Effector memory CD4-positive, alpha-beta T cell (primary cell): ENCODE results near the gene COX6A1.

Experiments
- DNase-seq, 3 donors: peaks; one replicate each; pipeline ENCODE4 v3.0.0-alpha.2; 2020
- H3K27ac ChIP-seq: 2 replicates; pipeline ENCODE4 v1.7.0; 2013; ENCODE audit warnings: mild to moderate bottlenecking, low read length, moderate library complexity; ENCODE audit not compliant: insufficient read depth, poor library complexity, severe bottlenecking
- H3K27me3 ChIP-seq: replicated peaks from 2 replicates; pipeline ENCODE4 v1.7.0; 2013; ENCODE audit warnings: mild to moderate bottlenecking, low read length; ENCODE audit not compliant: insufficient read depth, control insufficient read depth, poor library complexity, severe bottlenecking
- H3K36me3 ChIP-seq: 2 replicates; pipeline ENCODE4 v1.7.0; 2013; ENCODE audit warnings: mild to moderate bottlenecking, low read length, moderate library complexity; ENCODE audit not compliant: control insufficient read depth, insufficient read depth
- H3K4me1 ChIP-seq: 2 replicates; pipeline ENCODE4 v1.7.0; 2013; ENCODE audit warnings: low read length, mild to moderate bottlenecking; ENCODE audit not compliant: control insufficient read depth, insufficient read depth, poor library complexity, severe bottlenecking
- H3K4me3 ChIP-seq: 2 replicates; pipeline ENCODE4 v1.7.0; 2013; ENCODE audit warnings: low read length, low read depth, mild to moderate bottlenecking; ENCODE audit not compliant: insufficient read depth, poor library complexity, severe bottlenecking
- H3K9me3 ChIP-seq: 2 replicates; pipeline ENCODE4 v1.7.0; 2013; ENCODE audit warnings: mild to moderate bottlenecking, low read length, moderate library complexity; ENCODE audit not compliant: control insufficient read depth

COX6A1 gene

DNA sequence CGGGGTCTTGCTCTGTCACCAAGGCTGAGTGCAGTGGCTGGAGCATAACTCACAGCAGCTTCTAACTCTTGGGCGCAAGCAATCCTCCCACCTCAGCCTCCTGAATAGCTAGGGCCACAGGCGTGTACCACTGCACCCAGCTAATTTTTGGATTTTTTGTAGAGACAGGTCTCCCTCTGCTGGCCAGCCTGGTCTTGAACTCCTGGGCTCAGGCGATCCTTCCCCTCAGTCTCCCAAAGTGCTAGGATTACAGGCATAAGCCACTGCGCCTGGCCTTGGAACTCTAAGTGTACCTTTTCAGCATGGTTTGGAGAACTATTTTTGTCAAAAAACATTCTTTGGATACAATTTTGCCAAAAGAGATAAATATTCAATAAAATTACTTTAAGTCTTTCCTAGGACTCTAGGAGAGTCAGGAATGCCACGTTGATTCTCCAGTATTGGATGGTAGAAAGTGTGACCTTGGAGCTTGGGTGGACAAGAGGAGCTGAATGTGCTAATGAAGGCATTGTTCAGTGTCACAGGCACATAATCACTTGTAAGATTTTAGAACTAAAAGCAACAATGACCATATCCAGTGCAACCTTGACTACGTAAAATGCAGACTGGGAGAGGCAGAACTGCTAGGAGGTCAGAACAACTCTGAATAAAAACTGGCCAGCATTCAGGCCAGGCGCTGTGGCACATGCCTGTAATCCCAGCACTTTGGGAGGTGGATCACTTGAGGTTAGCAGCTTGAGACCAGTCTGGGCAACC, 28.8 kb downstream of the COX6A1 start:
- no peak overlapping the region for H3K4me3 ChIP-seq
- no peak for DNase-seq
- no peaks in the 10 kb centered on the region for H3K27me3 ChIP-seq
- H3K36me3 ChIP-seq, result peaks cover 38% of the 10 kb centered on the region
- H3K4me1 ChIP-seq, result peaks cover 20% of the 10 kb centered on the region
- H3K27ac ChIP-seq, result peak overlapping the region; percentile 7
- no peaks in the 10 kb centered on the region for H3K9me3 ChIP-seq

DNA sequence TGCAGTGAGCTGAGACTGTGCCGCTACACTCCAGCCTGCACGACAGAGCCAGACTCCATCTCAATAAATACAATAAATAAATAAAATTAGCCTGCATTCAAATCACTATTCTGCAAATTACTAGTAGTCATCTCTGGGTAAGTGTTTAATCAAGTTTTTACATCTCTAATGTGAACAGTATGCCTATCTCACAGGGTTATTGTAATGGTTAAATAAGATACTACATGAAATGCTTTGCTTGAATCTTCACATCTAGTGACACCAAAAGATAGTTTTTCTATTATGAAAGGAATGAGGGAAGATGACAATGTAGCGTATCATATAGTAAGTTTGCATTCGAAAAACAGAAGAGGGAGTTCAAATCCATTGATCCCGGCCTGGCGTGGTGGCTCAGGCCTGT, 29.5 kb downstream of the COX6A1 start:
- no peak overlapping the region for H3K4me3 ChIP-seq
- DNase-seq, result no peak
- no peaks in the 10 kb centered on the region for H3K27me3 ChIP-seq
- H3K36me3 ChIP-seq, result peaks cover 32% of the 10 kb centered on the region
- no peak overlapping the region for H3K27ac ChIP-seq
- no peaks in the 10 kb centered on the region for H3K9me3 ChIP-seq
- peaks cover 20% of the 10 kb centered on the region for H3K4me1 ChIP-seq

DNA sequence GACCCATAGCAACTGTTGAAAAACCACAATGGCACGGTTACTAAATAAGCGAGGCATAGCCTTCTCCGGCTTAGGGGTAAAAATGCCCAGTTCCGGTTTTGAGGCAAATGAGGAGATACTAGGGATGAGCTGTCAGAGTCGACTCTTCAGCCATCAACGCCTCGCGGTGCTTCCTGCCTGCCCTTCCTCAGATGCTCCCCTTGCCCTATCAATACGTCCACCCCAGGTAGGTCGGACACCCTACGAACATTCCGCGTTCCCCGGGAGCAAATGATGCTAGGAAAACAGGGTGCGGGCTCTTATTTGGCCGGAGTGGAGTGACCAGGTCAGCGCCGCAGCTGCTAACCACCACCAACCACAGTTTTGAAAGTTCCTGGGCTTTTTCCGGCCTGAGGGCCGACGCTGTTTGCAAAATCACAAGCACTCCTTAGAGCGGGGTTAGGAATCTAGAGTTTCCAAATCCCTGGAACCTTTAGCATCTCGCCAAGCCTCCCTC, 30.5 kb downstream of the COX6A1 start:
- Histone ChIP-seq H3K36me3 (peaks cover 24% of the 10 kb centered on the region), H3K27me3 (no peaks in the 10 kb centered on the region), H3K4me3 (peak overlapping the region; percentile 76), H3K4me1 (peaks cover 20% of the 10 kb centered on the region), H3K9me3 (no peaks in the 10 kb centered on the region), H3K27ac (peak overlapping the region; percentile 83)
- DNase-seq, result no peak

DNA sequence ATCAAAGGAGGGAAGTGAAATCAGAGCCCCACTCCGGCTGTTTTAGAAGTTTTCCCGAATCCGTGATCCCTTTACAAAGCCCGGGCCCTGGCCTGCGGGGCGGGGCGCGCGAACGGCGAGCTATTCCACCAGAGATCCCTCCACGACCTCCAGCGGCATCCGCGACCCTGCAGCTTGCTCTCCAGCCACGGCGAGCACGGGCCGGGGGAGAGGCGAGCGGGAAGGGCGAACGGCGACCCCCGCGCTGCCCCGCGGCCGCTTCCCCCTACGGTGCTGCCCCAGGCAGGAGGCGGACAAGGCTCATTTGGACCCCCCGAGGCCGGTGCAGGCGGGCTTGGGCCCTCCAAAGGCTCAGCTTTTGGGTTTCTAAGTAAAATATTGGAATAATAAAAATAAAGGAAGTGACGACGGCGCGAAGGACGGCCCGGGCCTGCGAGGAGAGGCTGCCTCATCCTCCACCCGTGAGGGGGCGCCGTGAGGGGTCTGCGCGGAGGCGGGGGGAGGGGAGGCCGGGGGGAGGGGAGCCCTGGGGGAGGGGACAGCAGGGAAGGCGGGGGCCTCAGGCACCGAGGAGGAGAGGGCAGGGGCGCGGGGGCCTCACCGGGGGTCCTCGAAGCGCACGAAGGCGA, 31.0 kb downstream of the COX6A1 start:
- H3K4me1 ChIP-seq, result peaks cover 20% of the 10 kb centered on the region
- no peak for DNase-seq
- H3K27me3 ChIP-seq, result no peaks in the 10 kb centered on the region
- peaks cover 18% of the 10 kb centered on the region for H3K36me3 ChIP-seq
- peak overlapping the region; percentile 76 for H3K4me3 ChIP-seq
- H3K27ac ChIP-seq, result peak overlapping the region; percentile 83
- no peaks in the 10 kb centered on the region for H3K9me3 ChIP-seq

DNA sequence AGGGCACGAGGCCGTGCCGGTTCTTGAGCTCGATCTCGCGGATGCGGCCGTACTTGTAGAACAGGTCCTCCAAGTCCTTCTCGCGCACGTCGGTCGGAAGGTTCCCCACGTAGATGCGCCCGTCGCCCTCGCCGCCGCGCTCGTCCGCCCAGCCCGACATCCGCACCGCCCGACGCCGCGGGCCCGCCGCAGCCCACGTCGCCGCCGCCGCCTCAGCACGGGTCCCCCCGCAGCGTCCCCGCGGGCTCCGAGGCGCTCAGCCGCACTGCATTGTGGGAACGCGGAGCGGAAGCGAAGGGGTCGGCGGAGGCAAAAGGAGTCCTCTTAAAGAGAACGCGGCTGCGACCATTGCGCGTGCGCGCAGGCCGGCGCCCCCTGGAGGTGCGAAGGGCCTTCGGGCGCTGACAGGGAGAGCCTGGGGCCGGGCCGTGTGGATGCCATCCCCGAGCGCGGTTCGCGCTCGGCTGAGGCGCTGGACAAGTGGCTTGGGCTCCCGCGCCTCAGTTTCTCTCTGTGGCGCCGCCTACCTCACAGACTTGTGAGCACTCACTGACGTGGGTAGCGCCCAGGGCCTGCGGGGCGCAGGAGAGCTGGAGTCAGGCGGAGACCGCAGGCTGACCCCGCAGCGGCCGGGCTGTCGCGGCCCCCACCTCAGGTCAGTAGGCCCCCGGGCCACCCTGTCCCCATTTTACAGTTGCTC, 31.7 kb downstream of the COX6A1 start, which contains the start of gene SRSF9:
Gene SRSF9 (minus strand): TSS at position 299 of the 700 bp plus-strand sequence. CDS start 139 bp downstream, at position 160.
- H3K36me3 ChIP-seq, result peaks cover 13% of the 10 kb centered on the region
- H3K27me3 ChIP-seq, result no peaks in the 10 kb centered on the region
- peak within 1 kb of the TSS; percentile 82 for H3K4me3 ChIP-seq
- DNase-seq, result peak; percentile 94 to 96 (median 96)
- H3K4me1 ChIP-seq, result peaks cover 20% of the 10 kb centered on the region
- H3K9me3 ChIP-seq, result no peaks in the 10 kb centered on the region
- peak within 1 kb of the TSS; percentile 83 for H3K27ac ChIP-seq

DNA sequence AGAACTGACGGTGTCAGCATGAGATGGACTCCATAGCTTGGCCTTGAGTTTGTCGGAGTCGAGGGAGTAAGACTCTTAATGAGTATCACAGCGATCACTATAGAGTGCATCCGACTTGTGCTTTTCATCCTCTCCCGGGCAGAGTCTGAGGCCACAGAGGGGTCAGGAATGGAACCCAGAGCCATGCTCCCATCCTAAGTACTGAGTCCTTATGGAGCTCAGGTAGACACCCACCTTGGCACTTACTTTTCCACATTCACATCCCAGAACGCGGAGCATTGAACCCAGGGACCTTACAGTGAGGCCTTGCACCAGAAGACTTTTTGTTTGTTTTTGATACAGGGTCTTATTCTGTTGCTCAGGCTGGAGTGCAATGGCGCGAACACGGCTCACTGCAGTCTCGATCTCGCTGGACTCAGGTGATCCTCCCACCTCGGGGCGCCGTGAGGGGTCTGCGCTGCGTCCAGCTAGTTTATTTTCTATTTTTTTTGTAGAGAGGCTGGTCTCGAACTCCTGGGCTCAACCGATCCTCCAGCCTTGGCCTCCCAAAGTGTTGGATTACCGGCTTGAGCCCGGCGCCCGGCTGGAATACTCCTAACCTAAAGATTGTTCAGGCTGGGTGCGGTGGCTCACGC, 32.4 kb downstream of the COX6A1 start:
- H3K36me3 ChIP-seq, result peaks cover 6% of the 10 kb centered on the region
- H3K4me1 ChIP-seq, result peaks cover 20% of the 10 kb centered on the region
- H3K27ac ChIP-seq, result peak overlapping the region; percentile 83
- no peaks in the 10 kb centered on the region for H3K9me3 ChIP-seq
- DNase-seq, result no peak
- H3K27me3 ChIP-seq, result no peaks in the 10 kb centered on the region
- peak overlapping the region; percentile 82 for H3K4me3 ChIP-seq

DNA sequence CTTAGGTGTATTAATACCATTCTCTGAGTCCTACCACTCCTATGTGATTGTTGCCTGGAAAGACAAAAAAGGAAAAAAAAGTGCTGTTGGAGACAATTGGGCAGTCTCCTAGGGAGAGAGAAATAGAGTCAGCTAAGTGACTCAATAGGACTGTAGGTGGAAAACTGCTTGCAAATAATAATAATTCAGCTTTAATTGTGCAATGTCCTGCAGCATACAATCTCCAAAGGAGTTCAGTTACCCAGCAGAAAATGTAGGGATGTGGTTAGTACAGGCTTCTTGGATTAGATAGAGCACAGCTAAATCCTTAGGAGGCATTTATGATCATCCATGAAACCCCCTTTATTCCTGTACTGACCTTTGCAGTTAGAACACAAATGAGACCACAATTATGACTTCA, 34.6 kb downstream of the COX6A1 start:
- H3K4me1 ChIP-seq, result peaks cover 18% of the 10 kb centered on the region
- no peak overlapping the region for H3K4me3 ChIP-seq
- H3K9me3 ChIP-seq, result no peaks in the 10 kb centered on the region
- no peak overlapping the region for H3K27ac ChIP-seq
- no peaks in the 10 kb centered on the region for H3K27me3 ChIP-seq
- H3K36me3 ChIP-seq, result no peaks in the 10 kb centered on the region
- no peak for DNase-seq

DNA sequence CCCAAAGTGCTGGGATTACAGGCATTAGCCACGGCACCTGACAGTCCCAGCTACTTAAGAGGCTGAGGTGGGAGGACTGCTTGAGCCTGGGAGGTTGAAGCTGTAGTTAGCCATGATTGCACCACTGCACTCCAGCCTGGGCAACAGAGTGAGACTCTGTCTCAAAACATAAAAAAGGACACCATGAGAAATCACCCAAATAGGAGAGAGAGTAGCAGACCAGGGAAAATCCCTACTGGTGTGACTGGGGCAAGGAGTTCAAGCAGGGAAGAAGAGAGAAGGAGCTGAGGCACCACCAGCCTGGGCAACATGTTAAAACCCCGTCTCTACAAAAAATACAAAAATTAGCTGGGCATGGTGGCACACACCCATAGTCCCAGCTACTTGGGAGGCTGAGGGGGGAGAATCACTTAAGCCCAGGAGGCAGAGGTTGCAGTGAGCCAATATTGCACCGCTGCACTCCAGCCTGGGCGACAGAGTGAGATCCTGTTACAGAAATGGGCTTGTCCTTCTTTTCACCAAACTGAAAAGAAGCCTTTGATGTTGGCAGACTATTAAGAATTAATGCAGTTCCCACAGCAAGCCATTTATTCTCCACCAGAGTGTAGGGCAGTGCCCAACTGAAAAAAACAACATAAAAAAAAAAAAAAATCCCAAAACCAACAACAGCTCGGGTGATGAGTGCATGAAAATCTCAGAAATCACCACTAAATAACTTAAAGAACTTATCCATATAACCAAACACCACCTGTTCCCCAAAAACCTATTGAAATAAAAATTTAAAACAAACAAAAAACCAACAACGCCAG, 36.1 kb downstream of the COX6A1 start:
- H3K36me3 ChIP-seq, result no peaks in the 10 kb centered on the region
- no peaks in the 10 kb centered on the region for H3K9me3 ChIP-seq
- H3K27me3 ChIP-seq, result no peaks in the 10 kb centered on the region
- H3K4me3 ChIP-seq, result no peak overlapping the region
- peaks cover 8% of the 10 kb centered on the region for H3K4me1 ChIP-seq
- no peak for DNase-seq
- H3K27ac ChIP-seq, result no peak overlapping the region

DNA sequence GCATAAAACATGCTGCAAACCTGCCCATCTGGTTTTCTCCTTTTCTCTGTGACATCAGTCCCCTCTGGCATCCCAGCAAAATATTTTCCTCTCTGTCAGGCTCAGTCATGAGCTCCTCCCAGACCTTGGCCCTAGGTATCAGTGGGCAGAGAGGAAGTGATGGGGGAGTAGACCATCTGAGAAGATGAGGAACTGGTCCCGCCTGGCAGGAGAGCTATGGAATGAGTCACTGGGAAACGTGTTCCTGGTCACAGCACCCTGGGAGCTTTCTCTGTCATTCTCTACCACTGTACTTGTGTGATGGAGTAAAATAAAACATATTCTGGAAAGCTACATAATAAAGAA, 36.7 kb downstream of the COX6A1 start:
- Histone ChIP-seq H3K27ac (no peak overlapping the region), H3K4me1 (peaks cover 8% of the 10 kb centered on the region), H3K4me3 (no peak overlapping the region), H3K27me3 (no peaks in the 10 kb centered on the region), H3K36me3 (no peaks in the 10 kb centered on the region), H3K9me3 (no peaks in the 10 kb centered on the region)
- DNase-seq, result no peak
